AG09319 (cell line): Measurements from ENCODE around the gene STX8.
"Not testable (repeated sequence)": the region's sequence is repeated elsewhere in the genome, so short reads cannot be mapped to it uniquely, and the experiment has no call there.

Source experiments
- DNase-seq: peaks from one replicate; pipeline ENCODE4 v3.0.0-alpha.2; 2010; ENCODE audit warnings: low read depth; ENCODE audit errors: extremely low read depth
- CTCF ChIP-seq: IDR thresholded peaks from 2 replicates; pipeline ENCODE4 v1.5.1; 2011; ENCODE audit warnings: low read depth, mild to moderate bottlenecking, inconsistent platforms, low read length, moderate library complexity

The STX8 gene

GRCh38 chr17:9381068-9381467, 194.6 kb downstream of the STX8 start:
- DNase-seq: no peak
- no peak for TF ChIP-seq CTCF

GRCh38 chr17:9380361-9380760, 195.3 kb downstream of the STX8 start:
- no peak for DNase-seq
- no peak for TF ChIP-seq CTCF

- not testable (repeated sequence) for DNase-seq
Measured at GRCh38 chr17:9376177-9376576, 199.4 kb downstream of the STX8 start.

- DNase-seq: no peak
- no peak for TF ChIP-seq CTCF
Measured at GRCh38 chr17:9371019-9371418, 204.6 kb downstream of the STX8 start.

- DNase-seq: no peak
- TF ChIP-seq CTCF: no peak
Measured at GRCh38 chr17:9370467-9370866, 205.2 kb downstream of the STX8 start.

- DNase-seq: no peak
- TF ChIP-seq CTCF: no peak
Measured at GRCh38 chr17:9368631-9369030, 207.0 kb downstream of the STX8 start.

GRCh38 chr17:9367156-9367555, 208.5 kb downstream of the STX8 start:
- TF ChIP-seq CTCF: no peak
- DNase-seq: no peak

GRCh38 chr17:9364837-9365430, 210.7 kb downstream of the STX8 start:
- TF ChIP-seq CTCF: no peak
- DNase-seq: no peak
